GM23338 (cell line): ENCODE results near the gene UBALD1. TPM values are rescaled to one million over a fixed set of nuclear protein-coding genes. Genes with fewer than 3 reads are reported as not detected.

Source experiments
- ATAC-seq: fragments of 200-7000 bp; cut with Tn5 transposase; 3 replicates; pipeline ENCODE4 v1.9.1; 2020
- DNase-seq: peaks from one replicate; pipeline ENCODE4 v3.0.0-alpha.2; 2015; ENCODE audit warnings: low spot score
- H2AFZ ChIP-seq: fragments of 200-600 bp; sonication (generic); 2 replicates; pipeline ENCODE4 v1.8.0; 2016; ENCODE audit warnings: antibody characterized with exemption, mild to moderate bottlenecking, moderate library complexity
- H3F3A ChIP-seq: fragments of 200-600 bp; sonication (generic); replicated peaks from 2 replicates; pipeline ENCODE4 v1.8.0; 2017; ENCODE audit warnings: antibody characterized with exemption, mixed run types, low read depth
- H3K27ac ChIP-seq: fragments of 200-600 bp; sonication (generic); 2 replicates; pipeline ENCODE4 v1.6.1; 2016; ENCODE audit warnings: low read depth
- H3K27me3 ChIP-seq: fragments of 200-600 bp; sonication (generic); 2 replicates; pipeline ENCODE4 v1.8.0; 2016; ENCODE audit warnings: mild to moderate bottlenecking, mixed run types, moderate library complexity; ENCODE audit not compliant: insufficient read depth
- H3K36me3 ChIP-seq: fragments of 200-600 bp; sonication (generic); 2 replicates; pipeline ENCODE4 v1.8.0; 2016; ENCODE audit warnings: mild to moderate bottlenecking; ENCODE audit not compliant: insufficient read depth
- H3K4me1 ChIP-seq: fragments of 200-600 bp; sonication (generic); 2 replicates; pipeline ENCODE4 v1.8.0; 2016; ENCODE audit warnings: mild to moderate bottlenecking, moderate library complexity; ENCODE audit not compliant: insufficient read depth
- H3K4me2 ChIP-seq: fragments of 200-600 bp; sonication (generic); 2 replicates; pipeline ENCODE4 v1.7.1; 2017; ENCODE audit warnings: mixed run types
- H3K4me3 ChIP-seq: fragments of 200-600 bp; sonication (generic); 2 replicates; pipeline ENCODE4 v1.6.1; 2016; ENCODE audit warnings: mixed run types
- H3K79me2 ChIP-seq: fragments of 200-600 bp; sonication (generic); replicated peaks from 2 replicates; pipeline ENCODE4 v1.8.0; 2017; ENCODE audit warnings: mild to moderate bottlenecking; ENCODE audit not compliant: insufficient read depth
- H3K9me2 ChIP-seq: fragments of 200-600 bp; sonication (generic); 2 replicates; pipeline ENCODE4 v1.8.0; 2017; ENCODE audit not compliant: insufficient read depth
- H4K20me1 ChIP-seq: fragments of 200-600 bp; sonication (generic); replicated peaks from 2 replicates; pipeline ENCODE4 v1.8.0; 2017; ENCODE audit warnings: mild to moderate bottlenecking; ENCODE audit not compliant: insufficient read depth
- H3K27ac Mint-ChIP-seq: 2 replicates; pipeline ENCODE4 v1.8.0; 2020; ENCODE audit warnings: inconsistent platforms, mild to moderate bottlenecking, moderate library complexity, mixed read lengths
- H3K27me3 Mint-ChIP-seq: 3 replicates; pipeline ENCODE4 v1.8.0; 2022; ENCODE audit warnings: low read depth, mild to moderate bottlenecking, moderate library complexity, mixed read lengths, inconsistent platforms; ENCODE audit not compliant: insufficient read depth, poor library complexity
- H3K36me3 Mint-ChIP-seq: 3 replicates; pipeline ENCODE4 v1.8.0; 2021; ENCODE audit warnings: low read depth, mild to moderate bottlenecking, inconsistent platforms, moderate library complexity, mixed read lengths
- H3K4me1 Mint-ChIP-seq: 3 replicates; pipeline ENCODE4 v1.8.0; 2020; ENCODE audit warnings: mild to moderate bottlenecking, inconsistent platforms, mixed read lengths
- H3K4me3 Mint-ChIP-seq: 3 replicates; pipeline ENCODE4 v1.8.0; 2021; ENCODE audit warnings: moderate library complexity, mild to moderate bottlenecking, inconsistent platforms, mixed read lengths
- H3K9me3 Mint-ChIP-seq: 3 replicates; pipeline ENCODE4 v1.8.0; 2020; ENCODE audit warnings: moderate library complexity, mild to moderate bottlenecking, inconsistent platforms, mixed read lengths
- CREB1 ChIP-seq: fragments of 250-450 bp; sonication (Bioruptor Pico); IDR thresholded peaks from 2 replicates; pipeline ENCODE4 v1.5.0; 2020; ENCODE audit warnings: low read depth, mild to moderate bottlenecking, moderate library complexity
- EZH2 ChIP-seq: fragments of 200-600 bp; sonication (generic); IDR thresholded peaks from one replicate; pipeline ENCODE4 v1.8.0; 2017; ENCODE audit warnings: antibody characterized with exemption, mild to moderate bottlenecking, low read depth; ENCODE audit not compliant: unreplicated experiment
- NANOG ChIP-seq: IDR thresholded peaks from 2 replicates; pipeline ENCODE4 v1.6.1; 2016; ENCODE audit warnings: antibody characterized with exemption, borderline replicate concordance
- POLR2AphosphoS5 ChIP-seq: IDR thresholded peaks from 2 replicates; pipeline ENCODE4 v1.6.1; 2016; ENCODE audit warnings: antibody characterized with exemption, low read depth
- ZNF114 ChIP-seq: fragments of 250-450 bp; sonication (Bioruptor Pico); IDR thresholded peaks from 2 replicates; pipeline ENCODE4 v1.5.0; 2020; ENCODE audit warnings: mild to moderate bottlenecking, moderate library complexity
- polyA plus RNA-seq: library from polyadenylated mRNA; unstranded; fragments of >200 nt; fragmentation: Nextera tagmentation; extraction: Ambion mirVana; gene quantifications from 2 replicates; pipeline ENCODE4 v1.2.1, GENCODE V29; 2016
- total RNA-seq: library from RNA; depleted of rRNA; stranded (reverse); fragments of >200 nt; shearing (Covaris generic); gene quantifications from 2 replicates; pipeline ENCODE4 v1.2.3, GENCODE V29; 2014
- TF ChIP-seq, protein P1 (sequence below): fragments of 250-450 bp; sonication (Bioruptor Pico); IDR thresholded peaks from 2 replicates; pipeline ENCODE4 v1.5.0; 2020; ENCODE audit warnings: mild to moderate bottlenecking, moderate library complexity
- TF ChIP-seq, protein P2 (sequence below): IDR thresholded peaks from 2 replicates; pipeline ENCODE4 v1.6.1; 2016; ENCODE audit warnings: antibody characterized with exemption
- TF ChIP-seq, protein P3 (sequence below), 2 experiments: fragments of 200-600 bp in 1 of 2; sonication (generic) in 1 of 2; conservative IDR thresholded peaks; 2 replicates each; pipeline versions ENCODE4 v1.5.1 to v1.6.1; 2016 to 2017; ENCODE audit warnings: antibody characterized with exemption in 2 of 2, low read depth in 2 of 2, mild to moderate bottlenecking in 2 of 2, moderate library complexity in 1 of 2

The UBALD1 gene
- total and polyA plus RNA-seq, 2 experiments from 2014 or later: 20.7 to 32.8 TPM

DNA sequence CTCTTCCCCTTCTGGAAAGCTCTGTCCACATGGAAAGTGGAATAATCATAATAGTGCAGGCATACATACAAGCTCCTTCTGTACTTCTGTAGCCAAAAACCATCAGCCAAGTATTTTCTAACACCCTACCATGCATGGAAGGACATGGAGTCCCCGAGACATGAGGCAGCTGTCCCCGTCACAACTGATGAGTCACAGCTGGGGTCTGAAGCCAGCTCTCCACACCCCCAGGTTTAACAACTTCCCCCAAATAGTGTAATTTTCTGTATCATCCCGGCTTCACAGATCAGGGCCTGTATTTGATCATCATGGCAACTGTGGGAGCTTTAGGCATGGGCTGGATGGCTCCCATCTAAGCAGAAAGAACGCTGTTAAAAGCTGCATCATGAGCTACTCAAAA is 42.0 kb downstream of the UBALD1 start (continued):
- TF ChIP-seq, protein P1, sequence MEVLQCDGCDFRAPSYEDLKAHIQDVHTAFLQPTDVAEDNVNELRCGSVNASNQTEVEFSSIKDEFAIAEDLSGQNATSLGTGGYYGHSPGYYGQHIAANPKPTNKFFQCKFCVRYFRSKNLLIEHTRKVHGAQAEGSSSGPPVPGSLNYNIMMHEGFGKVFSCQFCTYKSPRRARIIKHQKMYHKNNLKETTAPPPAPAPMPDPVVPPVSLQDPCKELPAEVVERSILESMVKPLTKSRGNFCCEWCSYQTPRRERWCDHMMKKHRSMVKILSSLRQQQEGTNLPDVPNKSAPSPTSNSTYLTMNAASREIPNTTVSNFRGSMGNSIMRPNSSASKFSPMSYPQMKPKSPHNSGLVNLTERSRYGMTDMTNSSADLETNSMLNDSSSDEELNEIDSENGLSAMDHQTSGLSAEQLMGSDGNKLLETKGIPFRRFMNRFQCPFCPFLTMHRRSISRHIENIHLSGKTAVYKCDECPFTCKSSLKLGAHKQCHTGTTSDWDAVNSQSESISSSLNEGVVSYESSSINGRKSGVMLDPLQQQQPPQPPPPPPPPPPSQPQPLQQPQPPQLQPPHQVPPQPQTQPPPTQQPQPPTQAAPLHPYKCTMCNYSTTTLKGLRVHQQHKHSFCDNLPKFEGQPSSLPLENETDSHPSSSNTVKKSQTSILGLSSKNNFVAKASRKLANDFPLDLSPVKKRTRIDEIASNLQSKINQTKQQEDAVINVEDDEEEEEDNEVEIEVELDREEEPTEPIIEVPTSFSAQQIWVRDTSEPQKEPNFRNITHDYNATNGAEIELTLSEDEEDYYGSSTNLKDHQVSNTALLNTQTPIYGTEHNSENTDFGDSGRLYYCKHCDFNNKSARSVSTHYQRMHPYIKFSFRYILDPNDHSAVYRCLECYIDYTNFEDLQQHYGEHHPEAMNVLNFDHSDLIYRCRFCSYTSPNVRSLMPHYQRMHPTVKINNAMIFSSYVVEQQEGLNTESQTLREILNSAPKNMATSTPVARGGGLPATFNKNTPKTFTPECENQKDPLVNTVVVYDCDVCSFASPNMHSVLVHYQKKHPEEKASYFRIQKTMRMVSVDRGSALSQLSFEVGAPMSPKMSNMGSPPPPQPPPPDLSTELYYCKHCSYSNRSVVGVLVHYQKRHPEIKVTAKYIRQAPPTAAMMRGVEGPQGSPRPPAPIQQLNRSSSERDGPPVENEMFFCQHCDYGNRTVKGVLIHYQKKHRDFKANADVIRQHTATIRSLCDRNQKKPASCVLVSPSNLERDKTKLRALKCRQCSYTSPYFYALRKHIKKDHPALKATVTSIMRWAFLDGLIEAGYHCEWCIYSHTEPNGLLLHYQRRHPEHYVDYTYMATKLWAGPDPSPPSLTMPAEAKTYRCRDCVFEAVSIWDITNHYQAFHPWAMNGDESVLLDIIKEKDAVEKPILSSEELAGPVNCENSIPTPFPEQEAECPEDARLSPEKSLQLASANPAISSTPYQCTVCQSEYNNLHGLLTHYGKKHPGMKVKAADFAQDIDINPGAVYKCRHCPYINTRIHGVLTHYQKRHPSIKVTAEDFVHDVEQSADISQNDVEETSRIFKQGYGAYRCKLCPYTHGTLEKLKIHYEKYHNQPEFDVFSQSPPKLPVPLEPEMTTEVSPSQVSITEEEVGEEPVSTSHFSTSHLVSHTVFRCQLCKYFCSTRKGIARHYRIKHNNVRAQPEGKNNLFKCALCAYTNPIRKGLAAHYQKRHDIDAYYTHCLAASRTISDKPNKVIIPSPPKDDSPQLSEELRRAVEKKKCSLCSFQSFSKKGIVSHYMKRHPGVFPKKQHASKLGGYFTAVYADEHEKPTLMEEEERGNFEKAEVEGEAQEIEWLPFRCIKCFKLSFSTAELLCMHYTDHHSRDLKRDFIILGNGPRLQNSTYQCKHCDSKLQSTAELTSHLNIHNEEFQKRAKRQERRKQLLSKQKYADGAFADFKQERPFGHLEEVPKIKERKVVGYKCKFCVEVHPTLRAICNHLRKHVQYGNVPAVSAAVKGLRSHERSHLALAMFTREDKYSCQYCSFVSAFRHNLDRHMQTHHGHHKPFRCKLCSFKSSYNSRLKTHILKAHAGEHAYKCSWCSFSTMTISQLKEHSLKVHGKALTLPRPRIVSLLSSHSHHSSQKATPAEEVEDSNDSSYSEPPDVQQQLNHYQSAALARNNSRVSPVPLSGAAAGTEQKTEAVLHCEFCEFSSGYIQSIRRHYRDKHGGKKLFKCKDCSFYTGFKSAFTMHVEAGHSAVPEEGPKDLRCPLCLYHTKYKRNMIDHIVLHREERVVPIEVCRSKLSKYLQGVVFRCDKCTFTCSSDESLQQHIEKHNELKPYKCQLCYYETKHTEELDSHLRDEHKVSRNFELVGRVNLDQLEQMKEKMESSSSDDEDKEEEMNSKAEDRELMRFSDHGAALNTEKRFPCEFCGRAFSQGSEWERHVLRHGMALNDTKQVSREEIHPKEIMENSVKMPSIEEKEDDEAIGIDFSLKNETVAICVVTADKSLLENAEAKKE: no peak
- TF ChIP-seq NANOG (no peak), ZNF114 (CRISPR knock-in tag) (no peak), POLR2AphosphoS5 (no peak), EZH2 (no peak), CREB1 (no peak)
- TF ChIP-seq, protein P2, sequence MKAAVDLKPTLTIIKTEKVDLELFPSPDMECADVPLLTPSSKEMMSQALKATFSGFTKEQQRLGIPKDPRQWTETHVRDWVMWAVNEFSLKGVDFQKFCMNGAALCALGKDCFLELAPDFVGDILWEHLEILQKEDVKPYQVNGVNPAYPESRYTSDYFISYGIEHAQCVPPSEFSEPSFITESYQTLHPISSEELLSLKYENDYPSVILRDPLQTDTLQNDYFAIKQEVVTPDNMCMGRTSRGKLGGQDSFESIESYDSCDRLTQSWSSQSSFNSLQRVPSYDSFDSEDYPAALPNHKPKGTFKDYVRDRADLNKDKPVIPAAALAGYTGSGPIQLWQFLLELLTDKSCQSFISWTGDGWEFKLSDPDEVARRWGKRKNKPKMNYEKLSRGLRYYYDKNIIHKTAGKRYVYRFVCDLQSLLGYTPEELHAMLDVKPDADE: no peak

DNA sequence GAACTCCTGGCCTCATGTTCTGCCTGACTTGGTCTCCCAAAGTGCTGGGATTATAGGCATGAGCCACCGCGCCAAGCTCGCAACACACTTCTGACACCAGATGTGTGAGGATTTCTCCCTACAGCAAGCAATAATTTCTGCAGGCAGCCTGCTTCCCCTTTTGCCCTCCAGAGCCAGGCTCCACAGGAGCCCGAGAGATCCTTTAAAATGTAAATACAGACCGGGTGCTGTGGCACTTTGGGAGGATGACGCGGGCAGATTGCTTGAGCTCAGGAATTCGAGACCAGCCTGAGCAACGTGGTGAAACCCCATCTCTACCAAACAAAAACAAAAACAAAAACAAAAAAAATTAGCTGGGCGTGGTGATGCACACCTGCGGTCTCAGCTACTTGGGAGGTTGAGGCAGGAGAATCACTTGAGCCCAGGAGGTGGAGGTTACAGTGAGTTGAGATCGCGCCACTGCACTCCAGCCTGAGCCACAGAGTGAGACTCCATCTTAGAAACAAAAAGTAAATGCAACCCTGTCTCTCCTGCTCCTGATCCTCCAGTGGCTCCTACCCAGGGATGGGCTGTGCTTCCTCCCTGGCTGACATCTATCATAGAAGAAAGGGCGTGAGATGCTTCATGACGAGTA is 43.9 kb downstream of the UBALD1 start:
- Histone ChIP-seq H3K9me2 (peaks cover 6% of the 10 kb centered on the region; the same call in 1 of the 2 replicates), H3K4me1 (peaks cover 37% of the 10 kb centered on the region), H2AFZ (no peak overlapping the region), H3F3A (0 out of 2 replicates have a peak, but pooled peaks cover 13% of the 10 kb centered on the region), H4K20me1 (no peaks in the 10 kb centered on the region), H3K4me2 (peak overlapping the region; percentile 66), H3K27ac (peak overlapping the region; percentile 93), H3K36me3 (no peaks in the 10 kb centered on the region), H3K79me2 (no peaks in the 10 kb centered on the region), H3K4me3 (peak overlapping the region; percentile 39), H3K27me3 (no peaks in the 10 kb centered on the region)
- peaks cover 8% of the 10 kb centered on the region; the same call in 2 of the 3 replicates for H3K9me3 Mint-ChIP-seq
- peak; percentile 81 for ATAC-seq
- peak overlapping the region; percentile 52 for H3K4me3 Mint-ChIP-seq
- DNase-seq: peak; percentile 95
- peaks cover 10% of the 10 kb centered on the region for H3K27me3 Mint-ChIP-seq
- H3K36me3 Mint-ChIP-seq: peaks cover 10% of the 10 kb centered on the region; the same call in 2 of the 3 replicates
- peak overlapping the region; percentile 96 for H3K27ac Mint-ChIP-seq
- H3K4me1 Mint-ChIP-seq: peaks cover 30% of the 10 kb centered on the region
- TF ChIP-seq, protein P3, sequence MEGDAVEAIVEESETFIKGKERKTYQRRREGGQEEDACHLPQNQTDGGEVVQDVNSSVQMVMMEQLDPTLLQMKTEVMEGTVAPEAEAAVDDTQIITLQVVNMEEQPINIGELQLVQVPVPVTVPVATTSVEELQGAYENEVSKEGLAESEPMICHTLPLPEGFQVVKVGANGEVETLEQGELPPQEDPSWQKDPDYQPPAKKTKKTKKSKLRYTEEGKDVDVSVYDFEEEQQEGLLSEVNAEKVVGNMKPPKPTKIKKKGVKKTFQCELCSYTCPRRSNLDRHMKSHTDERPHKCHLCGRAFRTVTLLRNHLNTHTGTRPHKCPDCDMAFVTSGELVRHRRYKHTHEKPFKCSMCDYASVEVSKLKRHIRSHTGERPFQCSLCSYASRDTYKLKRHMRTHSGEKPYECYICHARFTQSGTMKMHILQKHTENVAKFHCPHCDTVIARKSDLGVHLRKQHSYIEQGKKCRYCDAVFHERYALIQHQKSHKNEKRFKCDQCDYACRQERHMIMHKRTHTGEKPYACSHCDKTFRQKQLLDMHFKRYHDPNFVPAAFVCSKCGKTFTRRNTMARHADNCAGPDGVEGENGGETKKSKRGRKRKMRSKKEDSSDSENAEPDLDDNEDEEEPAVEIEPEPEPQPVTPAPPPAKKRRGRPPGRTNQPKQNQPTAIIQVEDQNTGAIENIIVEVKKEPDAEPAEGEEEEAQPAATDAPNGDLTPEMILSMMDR (conservative IDR thresholded peaks at IDR 0.05; ENCODE audit: low read depth in 2 of 2): no peak
